HG02571 (cell line): Measurements from ENCODE around the gene PTPRN2.

Experiments used
- ATAC-seq: cut with Tn5 transposase; IDR thresholded peaks from one replicate; pipeline ENCODE4 v1.9.1; 2021; ENCODE audit warnings: mild to moderate bottlenecking, moderate library complexity; ENCODE audit not compliant: unreplicated experiment

Gene PTPRN2

GRCh38 chr7:158579662-158580646 lies 7.7 kb downstream of the PTPRN2 start:
- no peak for ATAC-seq

GRCh38 chr7:158576050-158576762 lies 11.4 kb downstream of the PTPRN2 start:
- ATAC-seq, result no peak

GRCh38 chr7:158574308-158575036 lies 13.2 kb downstream of the PTPRN2 start:
- no peak for ATAC-seq

GRCh38 chr7:158573310-158573709 lies 14.3 kb downstream of the PTPRN2 start:
- ATAC-seq, result no peak

GRCh38 chr7:158572000-158572828 lies 15.4 kb downstream of the PTPRN2 start:
- ATAC-seq, result no peak

- no peak for ATAC-seq
Observed at GRCh38 chr7:158570449-158571170, 17.0 kb downstream of the PTPRN2 start.

GRCh38 chr7:158569858-158570323 lies 17.7 kb downstream of the PTPRN2 start:
- ATAC-seq, result no peak

GRCh38 chr7:158568974-158569857 lies 18.4 kb downstream of the PTPRN2 start:
- no peak for ATAC-seq

GRCh38 chr7:158567153-158567603 lies 20.4 kb downstream of the PTPRN2 start:
- ATAC-seq, result no peak

- ATAC-seq, result no peak
Observed at GRCh38 chr7:158564663-158565035, 23.0 kb downstream of the PTPRN2 start.

GRCh38 chr7:158563911-158564662 lies 23.5 kb downstream of the PTPRN2 start:
- ATAC-seq, result no peak

- no peak for ATAC-seq
Observed at GRCh38 chr7:158563051-158563450, 24.6 kb downstream of the PTPRN2 start.

GRCh38 chr7:158562517-158562916 lies 25.1 kb downstream of the PTPRN2 start:
- ATAC-seq, result no peak

- no peak for ATAC-seq
Observed at GRCh38 chr7:158561659-158562058, 26.0 kb downstream of the PTPRN2 start.

GRCh38 chr7:158560386-158560785 lies 27.2 kb downstream of the PTPRN2 start:
- no peak for ATAC-seq

GRCh38 chr7:158559356-158559755 lies 28.3 kb downstream of the PTPRN2 start:
- no peak for ATAC-seq

- no peak for ATAC-seq
Observed at GRCh38 chr7:158558816-158559215, 28.8 kb downstream of the PTPRN2 start.

- no peak for ATAC-seq
Observed at GRCh38 chr7:158557441-158557755, 30.2 kb downstream of the PTPRN2 start.
